Skeletal muscle satellite cell (primary cell): ENCODE results near the gene DHTKD1.

ENCODE experiments used
- H3K27me3 ChIP-seq: 2 replicates; pipeline ENCODE4 v1.7.0; 2013; ENCODE audit warnings: low read length; ENCODE audit not compliant: control insufficient read depth, insufficient read depth
- H3K36me3 ChIP-seq: 2 replicates; pipeline ENCODE4 v1.7.0; 2013; ENCODE audit warnings: mild to moderate bottlenecking, control low read depth, low read length; ENCODE audit not compliant: insufficient read depth
- H3K4me1 ChIP-seq: 2 replicates; pipeline ENCODE4 v1.7.0; 2013; ENCODE audit warnings: low read length; ENCODE audit not compliant: control insufficient read depth, insufficient read depth
- H3K4me2 ChIP-seq: 2 replicates; pipeline ENCODE4 v1.7.0; 2013; ENCODE audit warnings: mild to moderate bottlenecking, low read length
- H3K4me3 ChIP-seq: 2 replicates; pipeline ENCODE4 v1.7.0; 2013; ENCODE audit warnings: low read length
- H3K9ac ChIP-seq: 2 replicates; pipeline ENCODE4 v1.7.0; 2013; ENCODE audit warnings: mild to moderate bottlenecking, low read depth, low read length, moderate library complexity
- H3K9me3 ChIP-seq: replicated peaks from 2 replicates; pipeline ENCODE4 v1.7.0; 2013; ENCODE audit warnings: mild to moderate bottlenecking, control low read depth, low read length

Gene DHTKD1

DNA sequence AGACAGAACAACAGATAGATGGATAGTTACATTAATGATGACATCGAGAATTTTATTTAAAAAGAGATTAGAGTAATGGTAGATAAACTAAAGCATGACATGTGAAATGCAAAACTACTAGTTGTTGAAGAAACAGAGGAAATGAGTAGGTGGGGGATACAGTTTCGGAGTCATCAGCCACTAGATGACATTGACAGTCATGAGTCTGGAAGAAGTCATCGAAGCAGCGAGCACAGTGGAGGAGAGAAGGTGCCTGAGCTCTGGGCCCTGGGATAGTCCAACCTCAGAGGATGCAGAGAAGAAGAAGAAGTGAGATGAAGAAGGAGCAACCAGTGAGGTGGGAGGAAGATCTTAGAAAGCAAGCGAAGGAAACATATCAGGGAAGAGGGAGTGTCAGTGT is 40.5 kb downstream of the DHTKD1 start:
- H3K9ac ChIP-seq: no peak overlapping the region
- no peaks in the 10 kb centered on the region for H3K27me3 ChIP-seq
- H3K36me3 ChIP-seq: peaks cover 19% of the 10 kb centered on the region
- no peaks in the 10 kb centered on the region for H3K4me1 ChIP-seq
- H3K4me2 ChIP-seq: no peak overlapping the region
- H3K4me3 ChIP-seq: no peak overlapping the region
- H3K9me3 ChIP-seq: no peaks in the 10 kb centered on the region

DNA sequence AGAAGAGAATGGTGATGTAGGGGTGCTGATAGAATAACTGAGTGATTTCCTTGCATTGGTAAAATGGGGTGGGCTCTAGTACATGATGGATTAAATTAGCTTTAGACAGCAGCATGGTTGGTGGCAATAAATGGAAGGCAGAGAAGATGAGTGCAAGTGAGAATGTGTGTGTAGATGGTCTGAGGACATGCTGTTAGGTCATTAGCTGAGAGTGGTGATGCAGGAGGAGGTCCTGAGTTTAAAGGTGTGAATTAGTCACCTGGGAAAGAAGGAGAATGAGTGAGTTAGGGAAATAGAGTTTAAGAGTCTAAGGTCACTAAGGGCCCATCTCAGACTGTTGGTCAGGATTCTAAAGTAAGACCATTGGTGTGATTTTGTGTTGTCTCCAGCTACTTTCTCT is 42.8 kb downstream of the DHTKD1 start:
- H3K36me3 ChIP-seq: peaks cover 12% of the 10 kb centered on the region
- no peaks in the 10 kb centered on the region for H3K27me3 ChIP-seq
- H3K4me3 ChIP-seq: no peak overlapping the region
- H3K9me3 ChIP-seq: no peaks in the 10 kb centered on the region
- no peaks in the 10 kb centered on the region for H3K4me1 ChIP-seq
- H3K4me2 ChIP-seq: no peak overlapping the region
- H3K9ac ChIP-seq: no peak overlapping the region

DNA sequence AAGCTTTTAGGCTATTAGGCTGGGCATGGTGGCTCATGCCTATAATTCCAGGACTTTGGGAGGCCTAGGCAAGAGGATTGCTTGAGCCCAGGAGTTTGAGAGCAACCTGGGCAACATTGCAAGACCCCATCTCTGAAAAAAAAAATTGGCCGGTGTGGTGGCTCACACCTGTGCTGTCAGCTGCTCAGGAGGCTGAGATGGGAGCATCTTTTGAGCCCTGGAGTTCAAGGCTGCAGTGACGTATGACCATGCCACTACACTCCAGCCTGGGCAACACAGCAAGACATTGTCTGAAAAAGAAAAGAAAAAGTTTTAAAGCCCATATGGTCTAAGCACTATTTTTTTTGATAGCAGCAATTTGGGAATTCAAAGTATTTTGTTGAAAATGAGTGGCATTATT is 44.9 kb downstream of the DHTKD1 start:
- no peaks in the 10 kb centered on the region for H3K4me1 ChIP-seq
- no peak overlapping the region for H3K4me2 ChIP-seq
- H3K36me3 ChIP-seq: peaks cover 9% of the 10 kb centered on the region
- H3K4me3 ChIP-seq: no peak overlapping the region
- H3K9me3 ChIP-seq: no peaks in the 10 kb centered on the region
- H3K9ac ChIP-seq: no peak overlapping the region
- H3K27me3 ChIP-seq: no peaks in the 10 kb centered on the region

DNA sequence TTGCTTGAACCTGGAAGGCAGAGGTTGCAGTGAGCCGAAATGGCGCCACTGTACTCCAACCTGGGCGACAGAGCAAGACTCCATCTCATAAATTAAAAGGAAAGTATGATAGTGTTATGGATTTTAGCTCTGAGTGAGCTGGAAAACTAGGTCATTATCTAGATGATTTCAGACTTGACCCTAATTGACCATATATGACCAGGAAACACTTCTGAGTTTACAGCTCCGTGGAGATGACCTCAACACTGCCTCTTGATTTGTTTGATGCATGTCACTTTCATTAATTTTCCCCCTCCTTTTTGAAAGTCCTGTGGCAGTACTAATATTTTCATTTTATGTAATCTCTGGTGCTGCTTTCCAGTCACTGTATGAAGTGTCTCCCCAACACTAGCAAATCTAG is 52.9 kb downstream of the DHTKD1 start:
- Histone ChIP-seq H3K4me1 (no peaks in the 10 kb centered on the region), H3K4me2 (no peak overlapping the region), H3K36me3 (peaks cover 11% of the 10 kb centered on the region), H3K27me3 (no peaks in the 10 kb centered on the region), H3K9me3 (no peaks in the 10 kb centered on the region), H3K9ac (no peak overlapping the region), H3K4me3 (no peak overlapping the region)

DNA sequence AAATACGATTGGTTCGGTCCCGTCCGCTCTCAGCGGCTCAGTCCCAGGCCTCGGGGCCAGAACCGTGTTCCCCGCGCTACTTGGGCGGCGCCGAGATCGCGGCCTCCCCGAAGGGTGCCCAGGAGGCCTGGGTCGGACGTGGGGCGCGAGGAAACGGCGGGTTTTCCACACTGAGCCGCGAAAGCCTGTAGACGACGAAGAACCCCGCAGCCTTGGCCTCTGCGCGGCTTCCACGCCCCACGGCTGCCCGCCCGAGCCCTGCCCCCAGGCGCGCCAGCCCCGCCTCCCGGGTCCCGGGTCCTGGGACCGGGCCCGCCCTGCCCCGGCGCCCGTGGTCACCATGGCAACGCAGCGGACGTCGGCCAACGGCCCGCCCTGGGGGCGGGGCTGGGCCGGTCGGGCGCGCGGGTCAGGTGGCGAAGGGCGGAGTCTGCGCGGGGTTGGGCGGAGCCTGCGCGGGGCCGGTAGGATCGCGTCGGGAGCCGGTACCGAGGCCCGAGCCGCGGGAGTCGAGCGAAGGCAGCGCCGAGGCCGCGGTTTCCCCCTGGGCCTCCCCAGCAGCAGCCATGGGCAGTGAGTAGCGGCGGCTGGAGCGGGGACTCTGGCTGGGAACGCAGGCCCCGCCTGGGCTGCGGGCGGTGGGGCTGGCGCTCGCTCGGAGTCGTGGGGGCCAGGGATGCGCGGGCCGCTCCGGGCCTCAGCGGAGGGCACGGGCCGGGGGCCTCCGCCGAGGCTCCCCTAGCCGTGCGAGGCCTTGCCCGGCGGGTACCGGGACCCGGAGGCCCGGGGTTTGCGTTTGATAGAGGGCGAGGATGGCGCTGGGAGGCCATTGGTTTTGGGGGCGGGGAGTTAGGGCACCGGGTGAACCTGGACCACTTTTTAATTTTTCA is 60.7 kb downstream of the DHTKD1 start, which contains the start of gene SEC61A2:
Gene SEC61A2 (plus strand): TSS at position 456 of the 890 bp plus-strand sequence. CDS start 111 bp downstream, at position 567.
- H3K4me2 ChIP-seq: peak within 1 kb of the TSS; percentile 94
- no peaks in the 10 kb centered on the region for H3K4me1 ChIP-seq
- H3K36me3 ChIP-seq: peaks cover 6% of the 10 kb centered on the region
- peak within 1 kb of the TSS; percentile 97 for H3K4me3 ChIP-seq
- no peaks in the 10 kb centered on the region for H3K9me3 ChIP-seq
- H3K27me3 ChIP-seq: no peaks in the 10 kb centered on the region
- H3K9ac ChIP-seq: peak within 1 kb of the TSS; percentile 88

DNA sequence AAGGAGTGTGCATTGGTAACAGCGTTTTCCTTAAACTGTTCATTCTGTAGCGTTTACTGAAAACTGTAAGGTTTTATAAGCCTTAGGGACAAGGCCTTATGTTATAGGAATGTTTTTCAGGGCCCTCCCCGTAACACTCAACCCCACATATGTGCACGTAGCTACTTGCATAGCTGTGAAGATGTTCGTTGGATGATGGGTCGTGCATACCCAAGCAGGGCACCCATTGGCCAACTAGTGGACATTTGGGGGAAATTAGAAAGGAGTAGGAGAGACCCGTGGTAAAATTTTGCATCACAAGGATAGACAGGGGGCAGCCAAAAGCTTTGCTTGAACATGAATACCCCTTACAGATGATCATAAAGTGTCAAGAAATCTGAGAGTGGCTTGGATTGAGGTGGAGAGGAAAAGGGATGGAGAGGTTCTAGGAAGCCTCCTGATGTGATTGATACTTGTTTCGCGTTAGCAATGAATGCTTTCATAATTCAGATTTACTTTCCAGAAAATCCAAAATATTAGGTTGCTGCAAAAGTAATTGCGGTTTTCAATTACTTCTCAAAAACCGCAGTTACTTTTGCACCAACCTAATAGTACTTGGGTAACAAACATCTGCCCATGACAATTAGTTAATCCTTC is 61.6 kb downstream of the DHTKD1 start:
- Histone ChIP-seq H3K9me3 (no peaks in the 10 kb centered on the region), H3K36me3 (peaks cover 6% of the 10 kb centered on the region), H3K27me3 (no peaks in the 10 kb centered on the region), H3K4me1 (no peaks in the 10 kb centered on the region), H3K4me2 (peak overlapping the region; percentile 82), H3K9ac (peak overlapping the region; percentile 88), H3K4me3 (peak overlapping the region; percentile 97)

DNA sequence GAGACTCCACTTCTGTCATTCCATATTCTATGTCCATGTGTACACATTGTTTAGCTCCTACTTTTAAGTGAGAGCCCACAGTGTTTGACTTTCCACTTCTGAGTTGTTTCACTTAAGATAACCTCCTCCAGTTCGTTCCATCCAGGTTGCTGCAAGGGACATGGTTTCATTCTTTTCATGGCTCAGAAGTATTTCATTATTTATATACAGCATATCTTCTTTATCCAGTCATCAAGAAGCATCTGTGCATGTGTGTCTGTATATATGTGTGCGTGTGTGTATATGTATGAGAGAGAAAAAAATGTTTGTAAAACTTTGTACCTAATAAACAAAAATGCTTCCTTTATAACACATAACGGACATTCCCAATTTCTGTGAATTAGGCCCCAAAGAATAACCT is 66.9 kb downstream of the DHTKD1 start:
- H3K4me1 ChIP-seq: no peaks in the 10 kb centered on the region
- H3K36me3 ChIP-seq: peaks cover 31% of the 10 kb centered on the region
- no peak overlapping the region for H3K4me3 ChIP-seq
- no peak overlapping the region for H3K4me2 ChIP-seq
- H3K9ac ChIP-seq: no peak overlapping the region
- no peaks in the 10 kb centered on the region for H3K9me3 ChIP-seq
- H3K27me3 ChIP-seq: no peaks in the 10 kb centered on the region

DNA sequence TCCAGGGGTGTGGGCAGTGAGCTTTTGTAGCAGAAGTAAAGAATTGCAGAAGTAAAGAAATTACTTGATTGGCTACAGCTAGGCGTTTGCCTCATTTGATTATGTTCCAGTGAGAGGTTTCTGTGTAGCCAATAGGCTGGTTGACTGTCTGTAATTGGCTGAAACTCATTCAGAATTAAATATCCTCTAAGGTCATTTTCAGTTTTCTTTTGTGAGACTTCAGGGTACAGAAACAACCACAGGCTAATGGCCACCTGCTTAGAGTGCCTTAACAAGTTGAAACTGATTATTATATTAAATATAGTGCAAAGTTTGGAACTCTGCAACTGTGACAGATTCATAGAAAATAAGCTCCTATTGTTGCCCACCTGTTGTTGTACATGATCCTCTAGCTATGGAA is 71.3 kb downstream of the DHTKD1 start:
- Histone ChIP-seq H3K27me3 (no peaks in the 10 kb centered on the region), H3K4me2 (no peak overlapping the region), H3K9me3 (no peaks in the 10 kb centered on the region), H3K9ac (no peak overlapping the region), H3K4me3 (no peak overlapping the region), H3K4me1 (no peaks in the 10 kb centered on the region), H3K36me3 (peaks cover 43% of the 10 kb centered on the region)

DNA sequence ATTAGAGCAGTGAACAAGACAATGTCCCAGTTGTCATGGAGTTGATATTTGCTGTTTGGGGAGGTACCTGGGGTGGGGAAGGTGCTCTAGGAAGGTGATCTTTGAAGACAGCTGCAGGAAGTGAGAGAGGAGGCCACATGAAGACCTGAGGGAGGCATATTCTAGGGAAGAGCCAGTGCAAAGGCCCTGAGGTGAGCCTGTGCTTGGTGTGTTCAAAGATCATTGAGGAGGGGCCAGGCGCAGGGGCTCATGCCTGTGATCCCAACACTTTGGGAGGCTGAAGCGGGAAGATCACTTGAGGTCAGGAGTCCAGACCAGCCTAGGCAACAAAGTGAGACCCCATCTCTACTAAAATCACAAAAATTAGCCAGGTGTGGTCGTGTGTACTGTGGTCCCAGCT is 75.8 kb downstream of the DHTKD1 start:
- Histone ChIP-seq H3K4me1 (no peaks in the 10 kb centered on the region), H3K36me3 (peaks cover 22% of the 10 kb centered on the region), H3K27me3 (no peaks in the 10 kb centered on the region), H3K9me3 (no peaks in the 10 kb centered on the region), H3K4me2 (no peak overlapping the region), H3K4me3 (no peak overlapping the region), H3K9ac (no peak overlapping the region)

DNA sequence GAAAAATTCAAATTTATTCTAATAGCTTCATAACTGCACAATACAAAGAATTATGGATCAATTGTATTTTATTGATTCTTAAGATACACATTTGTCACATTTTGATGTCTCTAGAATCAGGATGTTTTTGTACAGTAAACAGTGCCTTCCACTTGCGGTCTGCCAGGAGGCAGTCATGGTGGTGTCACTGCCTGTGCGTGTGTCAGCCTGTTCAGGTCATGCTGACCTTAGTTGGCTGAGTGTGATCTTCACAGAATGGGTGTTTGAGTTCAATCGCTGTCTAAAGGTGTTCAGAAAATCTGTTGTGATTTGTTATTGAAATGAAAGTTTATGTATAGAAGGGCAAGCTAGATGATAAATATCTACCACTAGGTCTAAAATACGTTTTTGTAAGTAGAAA is 81.4 kb downstream of the DHTKD1 start:
- H3K9me3 ChIP-seq: no peaks in the 10 kb centered on the region
- no peak overlapping the region for H3K4me2 ChIP-seq
- no peaks in the 10 kb centered on the region for H3K27me3 ChIP-seq
- H3K4me3 ChIP-seq: no peak overlapping the region
- no peaks in the 10 kb centered on the region for H3K4me1 ChIP-seq
- H3K36me3 ChIP-seq: peaks cover 11% of the 10 kb centered on the region
- H3K9ac ChIP-seq: no peak overlapping the region

DNA sequence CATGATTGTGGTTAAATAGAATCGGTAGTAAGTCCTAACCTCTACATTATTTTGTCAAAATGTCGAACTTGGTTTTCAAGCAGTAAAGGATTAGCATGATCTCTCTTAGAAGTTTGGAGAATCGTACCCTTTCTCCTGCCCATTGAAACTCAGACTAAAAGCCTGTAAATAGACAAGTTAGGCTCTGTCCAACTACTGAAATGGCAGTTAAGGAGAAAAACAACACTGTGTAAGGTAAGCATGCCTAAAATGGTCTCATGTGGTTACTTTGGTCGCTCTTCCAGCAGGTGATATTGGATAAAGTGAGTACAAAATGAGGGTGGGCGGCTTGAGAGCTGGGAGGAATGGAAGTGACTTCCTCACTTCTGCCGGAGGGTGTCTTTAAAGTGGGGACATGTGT is 85.8 kb downstream of the DHTKD1 start:
- no peak overlapping the region for H3K4me2 ChIP-seq
- no peak overlapping the region for H3K9ac ChIP-seq
- H3K36me3 ChIP-seq: peaks cover 21% of the 10 kb centered on the region
- no peak overlapping the region for H3K4me3 ChIP-seq
- no peaks in the 10 kb centered on the region for H3K4me1 ChIP-seq
- no peaks in the 10 kb centered on the region for H3K9me3 ChIP-seq
- H3K27me3 ChIP-seq: no peaks in the 10 kb centered on the region
